Spleen (tissue), 7 donors: ENCODE measurements around the gene B4GALT3.

Source experiments
- CTCF ChIP-seq, 11 experiments: fragments of 200-600 bp in 7 of 11; fragments of 450-650 bp in 4 of 11; sonication (generic) in 4 of 11; IDR thresholded peaks in 8 of 11; conservative IDR thresholded peaks in 3 of 11; 1 replicate in 7 of 11; 2 replicates in 4 of 11; pipeline versions ENCODE4 v1.4.0 to v1.8.0; 2016 to 2021; ENCODE audit warnings: antibody characterized with exemption in 11 of 11, inconsistent platforms in 4 of 11, mild to moderate bottlenecking in 1 of 11
- POLR2AphosphoS5 ChIP-seq, 3 donors: sonication (generic); formaldehyde crosslinking; IDR thresholded peaks; one replicate each; pipeline ENCODE4 v1.5.1; 2017; ENCODE audit warnings: antibody characterized with exemption in 3 of 3
- donor health status: DM: no; HTN: no; CAD: no; lungs with moderate emphysema.
- donor health status: DM: no; HTN: no; CAD: no.
- donor health status: DM: no; HTN: no; CAD: no.

GRCh38 chr1:161145832-161146231 is 31.5 kb downstream of the B4GALT3 start:
- TF ChIP-seq CTCF (IDR thresholded peaks at IDR 0.05 in 8 of 11, conservative IDR thresholded peaks at IDR 0.05 in 3 of 11): no peak
- TF ChIP-seq POLR2AphosphoS5 (IDR thresholded peaks at IDR 0.05): no peak
